22Rv1 (cell line): ENCODE measurements around the gene CAMTA1.

ENCODE experiments used
- ZFX ChIP-seq: fragments of 450-650 bp; IDR thresholded peaks from 2 replicates; pipeline ENCODE4 v1.6.1; 2017; ENCODE audit warnings: antibody characterized with exemption, borderline replicate concordance
- TF ChIP-seq, protein P1 (sequence below): fragments of 450-650 bp; IDR thresholded peaks from 2 replicates; pipeline ENCODE4 v1.5.1; 2017; ENCODE audit warnings: mild to moderate bottlenecking

GRCh38 chr1:7360526-7360925 lies 575.3 kb downstream of the CAMTA1 start:
- TF ChIP-seq, protein P1, sequence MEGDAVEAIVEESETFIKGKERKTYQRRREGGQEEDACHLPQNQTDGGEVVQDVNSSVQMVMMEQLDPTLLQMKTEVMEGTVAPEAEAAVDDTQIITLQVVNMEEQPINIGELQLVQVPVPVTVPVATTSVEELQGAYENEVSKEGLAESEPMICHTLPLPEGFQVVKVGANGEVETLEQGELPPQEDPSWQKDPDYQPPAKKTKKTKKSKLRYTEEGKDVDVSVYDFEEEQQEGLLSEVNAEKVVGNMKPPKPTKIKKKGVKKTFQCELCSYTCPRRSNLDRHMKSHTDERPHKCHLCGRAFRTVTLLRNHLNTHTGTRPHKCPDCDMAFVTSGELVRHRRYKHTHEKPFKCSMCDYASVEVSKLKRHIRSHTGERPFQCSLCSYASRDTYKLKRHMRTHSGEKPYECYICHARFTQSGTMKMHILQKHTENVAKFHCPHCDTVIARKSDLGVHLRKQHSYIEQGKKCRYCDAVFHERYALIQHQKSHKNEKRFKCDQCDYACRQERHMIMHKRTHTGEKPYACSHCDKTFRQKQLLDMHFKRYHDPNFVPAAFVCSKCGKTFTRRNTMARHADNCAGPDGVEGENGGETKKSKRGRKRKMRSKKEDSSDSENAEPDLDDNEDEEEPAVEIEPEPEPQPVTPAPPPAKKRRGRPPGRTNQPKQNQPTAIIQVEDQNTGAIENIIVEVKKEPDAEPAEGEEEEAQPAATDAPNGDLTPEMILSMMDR = no peak
- no peak for TF ChIP-seq ZFX
